GM12878 (cell line): ENCODE data around the gene CAMTA2. TPM values are rescaled to one million over a fixed set of nuclear protein-coding genes. Genes with fewer than 3 reads are reported as not detected.

Experiments
- ATF2 ChIP-seq: IDR thresholded peaks from 2 replicates; pipeline ENCODE4 v1.6.1; 2012; ENCODE audit warnings: low read length, inconsistent platforms
- ATF7 ChIP-seq: fragments of 450-650 bp; IDR thresholded peaks from 2 replicates; pipeline ENCODE4 v1.6.1; 2016; ENCODE audit warnings: low read depth, mild to moderate bottlenecking
- BHLHE40 ChIP-seq, 2 experiments: fragments of 450-650 bp in 1 of 2; IDR thresholded peaks; 2 replicates each; pipeline ENCODE4 v1.6.1; 2011 to 2017; ENCODE audit warnings: low read depth in 2 of 2, borderline replicate concordance in 1 of 2, improper control_type of control experiment in 1 of 2, low read length in 1 of 2, mild to moderate bottlenecking in 1 of 2
- BRCA1 ChIP-seq: IDR thresholded peaks from 2 replicates; pipeline ENCODE4 v1.6.1; 2011; ENCODE audit warnings: low read depth, low read length, improper control_type of control experiment
- CHD2 ChIP-seq: IDR thresholded peaks from 2 replicates; pipeline ENCODE4 v1.6.1; 2011; ENCODE audit warnings: low read depth, low read length, improper control_type of control experiment, borderline replicate concordance
- DPF2 ChIP-seq: fragments of 450-650 bp; IDR thresholded peaks from 2 replicates; pipeline ENCODE4 v1.6.1; 2017; ENCODE audit warnings: mild to moderate bottlenecking
- ELK1 ChIP-seq: IDR thresholded peaks from 2 replicates; pipeline ENCODE4 v1.6.1; 2012; ENCODE audit warnings: low read depth, low read length, improper control_type of control experiment
- EZH2 ChIP-seq: IDR thresholded peaks from 2 replicates; pipeline ENCODE4 v1.6.1; 2012; ENCODE audit warnings: low read depth, mild to moderate bottlenecking, control low read depth, inconsistent platforms, low read length, borderline replicate concordance; ENCODE audit not compliant: control insufficient read depth
- IKZF1 ChIP-seq: fragments of 450-650 bp; conservative IDR thresholded peaks from 2 replicates; pipeline ENCODE4 v1.6.1; 2017; ENCODE audit warnings: antibody characterized with exemption, mild to moderate bottlenecking
- IKZF2 ChIP-seq, 2 experiments: fragments of 450-650 bp; IDR thresholded peaks; 2 replicates each; pipeline ENCODE4 v1.6.1; 2017; ENCODE audit warnings: mild to moderate bottlenecking in 2 of 2, moderate library complexity in 2 of 2
- IRF3 ChIP-seq: fragments of 450-650 bp; IDR thresholded peaks from 2 replicates; pipeline ENCODE4 v1.6.1; 2014; ENCODE audit warnings: mild to moderate bottlenecking
- JUNB ChIP-seq: IDR thresholded peaks from 2 replicates; pipeline ENCODE4 v1.6.1; 2016; ENCODE audit warnings: antibody characterized with exemption, mild to moderate bottlenecking
- JUND ChIP-seq: IDR thresholded peaks from 2 replicates; pipeline ENCODE4 v1.6.1; 2012; ENCODE audit warnings: low read depth, mild to moderate bottlenecking, low read length, improper control_type of control experiment, moderate library complexity
- KDM1A ChIP-seq: fragments of 200-600 bp; sonication (generic); IDR thresholded peaks from 2 replicates; pipeline ENCODE4 v1.6.1; 2016; ENCODE audit warnings: borderline replicate concordance
- MLLT1 ChIP-seq: fragments of 450-650 bp; IDR thresholded peaks from 2 replicates; pipeline ENCODE4 v1.6.1; 2016; ENCODE audit warnings: mild to moderate bottlenecking
- NBN ChIP-seq: fragments of 450-650 bp; IDR thresholded peaks from 2 replicates; pipeline ENCODE4 v1.6.1; 2016
- NFYB ChIP-seq: IDR thresholded peaks from 2 replicates; pipeline ENCODE4 v1.6.1; 2011; ENCODE audit warnings: low read depth, mild to moderate bottlenecking, low read length, improper control_type of control experiment, moderate library complexity; ENCODE audit not compliant: insufficient read depth
- NRF1 ChIP-seq: conservative IDR thresholded peaks from 2 replicates; pipeline ENCODE4 v1.6.1; 2011; ENCODE audit warnings: mild to moderate bottlenecking, low read depth, low read length, improper control_type of control experiment
- PBX3 ChIP-seq: IDR thresholded peaks from 2 replicates; pipeline ENCODE4 v1.6.1; 2011; ENCODE audit warnings: mild to moderate bottlenecking, low read depth, low read length, moderate library complexity; ENCODE audit not compliant: insufficient replicate concordance
- PML ChIP-seq: IDR thresholded peaks from 2 replicates; pipeline ENCODE4 v1.6.1; 2012; ENCODE audit warnings: low read length, inconsistent platforms
- POLR2A ChIP-seq: IDR thresholded peaks from 2 replicates; pipeline ENCODE4 v1.6.1; 2011; ENCODE audit warnings: low read depth, mild to moderate bottlenecking, low read length
- POLR2AphosphoS5 ChIP-seq: IDR thresholded peaks from 2 replicates; pipeline ENCODE4 v1.6.1; 2011; ENCODE audit warnings: mild to moderate bottlenecking, low read length, inconsistent platforms
- SMAD1 ChIP-seq: fragments of 450-650 bp; IDR thresholded peaks from 2 replicates; pipeline ENCODE4 v1.6.1; 2018; ENCODE audit warnings: mild to moderate bottlenecking, low read depth; ENCODE audit not compliant: partially characterized antibody
- SPI1 ChIP-seq: IDR thresholded peaks from 2 replicates; pipeline ENCODE4 v1.6.1; 2011; ENCODE audit warnings: low read depth, mild to moderate bottlenecking, low read length, moderate library complexity, borderline replicate concordance; ENCODE audit not compliant: insufficient read depth
- TBL1XR1 ChIP-seq: IDR thresholded peaks from 2 replicates; pipeline ENCODE4 v1.6.1; 2012; ENCODE audit warnings: low read depth, low read length, improper control_type of control experiment
- TCF7 ChIP-seq: IDR thresholded peaks from 2 replicates; pipeline ENCODE4 v1.6.1; 2014; ENCODE audit warnings: antibody characterized with exemption, borderline replicate concordance
- ZSCAN29 ChIP-seq: fragments of 450-650 bp; IDR thresholded peaks from 2 replicates; pipeline ENCODE4 v1.6.1; 2017; ENCODE audit warnings: mild to moderate bottlenecking, moderate library complexity
- polyA plus RNA-seq, 11 experiments: library from polyadenylated mRNA; depleted of rRNA in 4 of 11; unstranded in 6 of 11; stranded (reverse) in 5 of 11; fragments of >200 nt; fragmentation: Nextera tagmentation in 4 of 11; fragmentation: Illumina TruSeq in 1 of 11; extraction: Ambion mirVana in 4 of 11; extraction: Trizol in 1 of 11; gene quantifications; 1 replicate in 1 of 11; 2 replicates in 10 of 11; pipeline versions ENCODE4 v1.2.1 to v1.2.3, GENCODE V29; 2011 to 2016; ENCODE audit warnings: inconsistent platforms in 2 of 11, missing spikeins in 2 of 11, low read depth in 1 of 11
- total RNA-seq, 4 experiments: library from RNA; depleted of rRNA in 3 of 4; stranded (reverse); fragments of >200 nt in 3 of 4; fragmentation: Illumina TruSeq in 1 of 4; extraction: Trizol in 1 of 4; gene quantifications; 2 replicates each; pipeline versions ENCODE4 v1.2.1 to v1.2.3, GENCODE V29; 2013 to 2021

The CAMTA2 gene
- total and polyA plus RNA-seq, 10 of the 15 experiments (the other 5 are each of a cell fraction or from before 2014, with no cell fraction given), result 0.42 to 29.3 (median 11.2) TPM

- TF ChIP-seq ATF2, result no peak
- TF ChIP-seq MLLT1, result no peak
- peak in 1 of 2 experiments; percentile 7; a peak in 1 of 4 replicates for TF ChIP-seq BHLHE40 (IDR thresholded peaks at IDR 0.05; ENCODE audit: borderline replicate concordance in 1 of 2, low read depth in 2 of 2, low read length in 1 of 2)
- no peak for TF ChIP-seq SPI1
- no peak for TF ChIP-seq PBX3
- TF ChIP-seq NFYB, result no peak
- TF ChIP-seq ZSCAN29, result no peak
- TF ChIP-seq TCF7, result no peak
- TF ChIP-seq JUNB, result no peak
- no peak for TF ChIP-seq ELK1
- TF ChIP-seq BRCA1, result no peak
- peak; percentile 67; the same call in 1 of the 2 replicates for TF ChIP-seq DPF2
- no peak for TF ChIP-seq EZH2
- TF ChIP-seq POLR2AphosphoS5, result no peak
- TF ChIP-seq JUND, result 0 out of 2 replicates have a peak, but pooled peaks have one; percentile 35
- TF ChIP-seq SMAD1, result no peak
- TF ChIP-seq TBL1XR1, result no peak
- no peak for TF ChIP-seq IRF3
- no peak for TF ChIP-seq NBN
- no peak for TF ChIP-seq IKZF2 (IDR thresholded peaks at IDR 0.05)
- TF ChIP-seq IKZF1, result peak; percentile 62
- no peak for TF ChIP-seq ATF7
- TF ChIP-seq NRF1, result no peak
- no peak for TF ChIP-seq PML
- TF ChIP-seq CHD2, result no peak
- TF ChIP-seq KDM1A, result no peak
- peak; percentile 70 for TF ChIP-seq POLR2A
Measured at GRCh38 chr17:4997302-4998026, 10.0 kb upstream of the CAMTA2 start, which contains the start of the genes INCA1 and KIF1C (continued).
